ENCODE measurements around the gene PROSER3.

PROSER3 gene

DNA sequence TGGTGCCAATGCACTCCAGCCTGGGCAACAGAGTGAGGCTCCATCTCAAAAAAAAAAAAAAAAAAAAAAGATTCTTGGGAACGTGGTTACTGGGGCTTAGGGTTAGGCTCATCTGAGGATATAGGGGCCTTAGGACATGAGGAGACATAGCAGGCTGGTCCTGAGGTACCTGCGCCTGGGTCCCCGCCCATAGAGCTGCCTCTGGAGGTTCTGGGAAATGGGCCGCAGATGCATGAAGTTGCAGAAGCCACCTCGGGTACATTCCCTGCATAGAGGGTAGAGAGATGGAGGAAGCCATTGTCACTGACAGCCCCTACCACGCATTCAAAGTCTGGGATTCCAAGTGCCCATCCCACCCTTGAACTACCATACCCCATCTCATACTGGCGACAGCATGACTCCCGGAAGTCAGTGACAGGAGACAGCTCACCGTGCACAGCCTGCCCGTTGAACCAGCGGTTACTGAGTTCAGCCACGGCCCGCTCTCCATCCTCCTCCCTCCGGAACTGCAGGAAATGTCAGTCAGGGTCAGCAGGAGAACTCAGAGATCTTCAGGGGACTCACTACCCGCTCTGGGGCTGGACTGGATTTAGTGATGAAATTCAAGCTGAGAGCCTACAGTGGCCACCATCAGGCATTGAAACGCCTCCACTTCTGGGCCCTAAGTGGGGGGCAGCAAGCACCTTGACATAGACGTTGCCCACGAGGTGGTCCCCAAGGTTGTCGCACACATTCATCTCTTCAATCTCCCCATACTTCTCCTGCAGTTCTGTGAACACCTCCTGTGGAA lies 14.1 kb upstream of the PROSER3 start:
- no peaks in the 10 kb centered on the region for H3K9me2 ChIP-seq (replicated peaks; ENCODE audit: control insufficient read depth, low read length)
- H3K36me3 ChIP-seq (ENCODE audit: control insufficient read depth, low read length) = peaks cover 12% of the 10 kb centered on the region
- H3K4me1 ChIP-seq (ENCODE audit: control insufficient read depth, low read length) = peaks cover 47% of the 10 kb centered on the region
- no peaks in the 10 kb centered on the region for H3K27me3 ChIP-seq (ENCODE audit: control insufficient read depth, low read length)
- H3K4me3 ChIP-seq (ENCODE audit: low read length) = peak overlapping the region; percentile 92
- TF ChIP-seq EZH2phosphoT487 (IDR thresholded peaks at IDR 0.05; ENCODE audit: borderline replicate concordance, low read length) = no peak
- TF ChIP-seq, protein P1, sequence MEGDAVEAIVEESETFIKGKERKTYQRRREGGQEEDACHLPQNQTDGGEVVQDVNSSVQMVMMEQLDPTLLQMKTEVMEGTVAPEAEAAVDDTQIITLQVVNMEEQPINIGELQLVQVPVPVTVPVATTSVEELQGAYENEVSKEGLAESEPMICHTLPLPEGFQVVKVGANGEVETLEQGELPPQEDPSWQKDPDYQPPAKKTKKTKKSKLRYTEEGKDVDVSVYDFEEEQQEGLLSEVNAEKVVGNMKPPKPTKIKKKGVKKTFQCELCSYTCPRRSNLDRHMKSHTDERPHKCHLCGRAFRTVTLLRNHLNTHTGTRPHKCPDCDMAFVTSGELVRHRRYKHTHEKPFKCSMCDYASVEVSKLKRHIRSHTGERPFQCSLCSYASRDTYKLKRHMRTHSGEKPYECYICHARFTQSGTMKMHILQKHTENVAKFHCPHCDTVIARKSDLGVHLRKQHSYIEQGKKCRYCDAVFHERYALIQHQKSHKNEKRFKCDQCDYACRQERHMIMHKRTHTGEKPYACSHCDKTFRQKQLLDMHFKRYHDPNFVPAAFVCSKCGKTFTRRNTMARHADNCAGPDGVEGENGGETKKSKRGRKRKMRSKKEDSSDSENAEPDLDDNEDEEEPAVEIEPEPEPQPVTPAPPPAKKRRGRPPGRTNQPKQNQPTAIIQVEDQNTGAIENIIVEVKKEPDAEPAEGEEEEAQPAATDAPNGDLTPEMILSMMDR (IDR thresholded peaks at IDR 0.05; ENCODE audit: low read depth, low read length, poor library complexity, severe bottlenecking) = no peak
- H4K20me1 ChIP-seq (ENCODE audit: control insufficient read depth, insufficient read depth, low read depth, low read length) = no peaks in the 10 kb centered on the region
- peak overlapping the region; percentile 77 for H3K4me2 ChIP-seq (ENCODE audit: low read length)
- peaks cover 10% of the 10 kb centered on the region for H3K79me2 ChIP-seq (ENCODE audit: control insufficient read depth, low read length)
- peaks cover 5% of the 10 kb centered on the region; the same call in 1 of the 2 replicates for H3K9me3 ChIP-seq (ENCODE audit: control insufficient read depth, insufficient read depth, low read length)
- no peak overlapping the region for H3K27ac ChIP-seq (ENCODE audit: low read depth, low read length)
- peaks cover 2% of the 10 kb centered on the region for H3F3A ChIP-seq (ENCODE audit: control insufficient read depth, insufficient read depth)

- Histone ChIP-seq H3F3A (ENCODE audit: control insufficient read depth, insufficient read depth) (no peaks in the 10 kb centered on the region), H3K4me1 (ENCODE audit: control insufficient read depth, low read length) (peaks cover 49% of the 10 kb centered on the region), H4K20me1 (ENCODE audit: control insufficient read depth, insufficient read depth, low read depth, low read length) (no peaks in the 10 kb centered on the region)
These were observed 13.3 kb upstream of the PROSER3 start for GRCh38 chr19:35744430-35745327.

DNA sequence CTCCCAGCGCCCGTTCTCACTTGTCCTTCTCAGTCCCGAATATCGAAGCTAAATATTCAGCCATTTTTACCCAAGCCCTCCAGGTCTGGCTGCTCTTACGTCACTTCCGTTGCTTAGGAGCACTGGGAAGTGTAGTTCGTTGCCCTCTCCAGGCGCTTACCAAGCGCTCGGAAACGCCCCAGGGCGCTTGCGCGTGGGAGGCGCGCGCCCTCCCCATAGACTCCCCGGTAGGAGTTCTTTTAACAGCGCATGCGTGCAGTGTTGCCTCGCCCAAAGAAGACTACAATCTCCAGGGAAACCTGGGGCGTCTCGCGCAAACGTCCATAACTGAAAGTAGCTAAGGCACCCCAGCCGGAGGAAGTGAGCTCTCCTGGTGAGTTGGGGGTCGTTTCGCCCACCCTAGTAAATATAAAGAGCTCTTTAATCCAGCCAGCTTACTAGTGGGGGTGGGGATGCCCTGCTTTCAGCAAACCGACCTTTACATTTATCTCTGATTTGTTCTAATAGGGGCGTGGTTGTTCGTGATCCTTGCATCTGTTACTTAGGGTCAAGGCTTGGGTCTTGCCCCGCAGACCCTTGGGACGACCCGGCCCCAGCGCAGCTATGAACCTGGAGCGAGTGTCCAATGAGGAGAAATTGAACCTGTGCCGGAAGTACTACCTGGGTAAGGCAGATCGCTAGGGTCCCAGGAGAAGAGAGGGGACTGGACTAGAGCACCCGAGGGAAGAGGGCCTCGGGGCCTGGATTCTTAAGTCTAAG lies 12.5 kb upstream of the PROSER3 start, which contains the start of the genes PSENEN and U2AF1L4:
TSS of gene PSENEN (plus strand) at position 324 of the 759 bp plus-strand sequence. CDS start at position 604, 280 bp downstream.
TSS of gene U2AF1L4 (minus strand) at position 91 of the 759 bp plus-strand sequence. CDS start at position 64, 27 bp downstream.
- Histone ChIP-seq H3K4me2 (ENCODE audit: low read length) (peak within 1 kb of the TSS; percentile 86), H3K4me1 (ENCODE audit: control insufficient read depth, low read length) (peaks cover 51% of the 10 kb centered on the region), H3K27ac (ENCODE audit: low read depth, low read length) (peak within 1 kb of the TSS; percentile 86), H3K79me2 (ENCODE audit: control insufficient read depth, low read length) (peaks cover 14% of the 10 kb centered on the region), H4K20me1 (ENCODE audit: control insufficient read depth, insufficient read depth, low read depth, low read length) (no peaks in the 10 kb centered on the region), H3K4me3 (ENCODE audit: low read length) (peak within 1 kb of the TSS; percentile 92), H3K9me3 (ENCODE audit: control insufficient read depth, insufficient read depth, low read length) (peaks cover 5% of the 10 kb centered on the region; the same call in 1 of the 2 replicates), H3F3A (ENCODE audit: control insufficient read depth, insufficient read depth) (no peaks in the 10 kb centered on the region), H3K27me3 (ENCODE audit: control insufficient read depth, low read length) (no peaks in the 10 kb centered on the region), H3K9me2 (replicated peaks; ENCODE audit: control insufficient read depth, low read length) (no peaks in the 10 kb centered on the region), H3K36me3 (ENCODE audit: control insufficient read depth, low read length) (peaks cover 8% of the 10 kb centered on the region; the same call in 1 of the 2 replicates)
- TF ChIP-seq, protein P1 (IDR thresholded peaks at IDR 0.05; ENCODE audit: low read depth, low read length, poor library complexity, severe bottlenecking) = no peak
- no peak for TF ChIP-seq EZH2phosphoT487 (IDR thresholded peaks at IDR 0.05; ENCODE audit: borderline replicate concordance, low read length)

More at GRCh38 chr19:35744430-35745327, 13.3 kb upstream of the PROSER3 start:
- Histone ChIP-seq H3K4me2 (ENCODE audit: low read length) (peak overlapping the region; percentile 77), H3K36me3 (ENCODE audit: control insufficient read depth, low read length) (peaks cover 8% of the 10 kb centered on the region; the same call in 1 of the 2 replicates), H3K79me2 (ENCODE audit: control insufficient read depth, low read length) (peaks cover 14% of the 10 kb centered on the region), H3K27me3 (ENCODE audit: control insufficient read depth, low read length) (no peaks in the 10 kb centered on the region), H3K27ac (ENCODE audit: low read depth, low read length) (peak overlapping the region; percentile 86), H3K4me3 (ENCODE audit: low read length) (peak overlapping the region; percentile 92), H3K9me2 (replicated peaks; ENCODE audit: control insufficient read depth, low read length) (no peaks in the 10 kb centered on the region), H3K9me3 (ENCODE audit: control insufficient read depth, insufficient read depth, low read length) (peaks cover 5% of the 10 kb centered on the region; the same call in 1 of the 2 replicates)
- TF ChIP-seq, protein P1 (IDR thresholded peaks at IDR 0.05; ENCODE audit: low read depth, low read length, poor library complexity, severe bottlenecking) = peak; percentile 52
- TF ChIP-seq EZH2phosphoT487 (IDR thresholded peaks at IDR 0.05; ENCODE audit: borderline replicate concordance, low read length) = no peak
